Muscle of arm (tissue), 12 donors: ENCODE results near the gene JADE2. TPM values are rescaled to one million over a fixed set of nuclear protein-coding genes. Genes with fewer than 3 reads are reported as not detected.

Experiments used
- DNase-seq: peaks from one replicate; pipeline ENCODE4 v3.0.0-alpha.2; 2013
- polyA plus RNA-seq, 12 donors: library from polyadenylated mRNA; unstranded; fragments of 120-200 nt; gene quantifications; one replicate each; pipeline ENCODE4 v1.2.1, GENCODE V29; 2013; ENCODE audit not compliant: insufficient read length in 12 of 12

The JADE2 gene
- polyA plus RNA-seq, 12 donors = 0.53 to 15.4 (median 0.92) TPM; not detected in 1

GRCh38 chr5:134527961-134528424 is 2.5 kb downstream of the JADE2 start:
- no peak for DNase-seq

GRCh38 chr5:134528556-134528955 is 3.1 kb downstream of the JADE2 start:
- DNase-seq = no peak

GRCh38 chr5:134529460-134529859 is 4.0 kb downstream of the JADE2 start:
- no peak for DNase-seq

GRCh38 chr5:134530301-134531077 is 5.0 kb downstream of the JADE2 start:
- DNase-seq = no peak

GRCh38 chr5:134533115-134533815 is 7.8 kb downstream of the JADE2 start:
- DNase-seq = no peak

- DNase-seq = no peak
Measured at GRCh38 chr5:134534058-134534725, 8.7 kb downstream of the JADE2 start.

GRCh38 chr5:134534726-134535110 is 9.2 kb downstream of the JADE2 start:
- no peak for DNase-seq

GRCh38 chr5:134536876-134537275 is 11.4 kb downstream of the JADE2 start:
- DNase-seq = no peak

- DNase-seq = no peak
Measured at GRCh38 chr5:134537297-134537696, 11.8 kb downstream of the JADE2 start.

- no peak for DNase-seq
Measured at GRCh38 chr5:134538296-134538695, 12.8 kb downstream of the JADE2 start.

GRCh38 chr5:134539732-134540131 is 14.3 kb downstream of the JADE2 start:
- no peak for DNase-seq

- DNase-seq = no peak
Measured at GRCh38 chr5:134540747-134541733, 15.6 kb downstream of the JADE2 start.

- peak; percentile 83 for DNase-seq
Measured at GRCh38 chr5:134541736-134542376, 16.4 kb downstream of the JADE2 start.

- DNase-seq = no peak
Measured at GRCh38 chr5:134543820-134544614, 18.5 kb downstream of the JADE2 start.

- peak; percentile 72 for DNase-seq
Measured at GRCh38 chr5:134545070-134545868, 19.8 kb downstream of the JADE2 start.

- DNase-seq = no peak
Measured at GRCh38 chr5:134547066-134547465, 21.6 kb downstream of the JADE2 start.

- no peak for DNase-seq
Measured at GRCh38 chr5:134547579-134547978, 22.1 kb downstream of the JADE2 start.

GRCh38 chr5:134547999-134548658 is 22.7 kb downstream of the JADE2 start:
- DNase-seq = no peak

- no peak for DNase-seq
Measured at GRCh38 chr5:134549714-134550113, 24.2 kb downstream of the JADE2 start.
